CD4-positive, alpha-beta T cell treated with Interleukin-21 for 1 hour (primary cell): ENCODE results near the gene STYXL1.
A peak's percentile ranks its signal among the peaks of the same experiment; 100 is the strongest.
"Not testable (repeated sequence)": the region's sequence is repeated elsewhere in the genome, so short reads cannot be mapped to it uniquely, and the experiment has no call there.

ENCODE experiments used
- DNase-seq: peaks from one replicate; pipeline ENCODE4 v3.0.0-alpha.2; 2020

The STYXL1 gene

DNA sequence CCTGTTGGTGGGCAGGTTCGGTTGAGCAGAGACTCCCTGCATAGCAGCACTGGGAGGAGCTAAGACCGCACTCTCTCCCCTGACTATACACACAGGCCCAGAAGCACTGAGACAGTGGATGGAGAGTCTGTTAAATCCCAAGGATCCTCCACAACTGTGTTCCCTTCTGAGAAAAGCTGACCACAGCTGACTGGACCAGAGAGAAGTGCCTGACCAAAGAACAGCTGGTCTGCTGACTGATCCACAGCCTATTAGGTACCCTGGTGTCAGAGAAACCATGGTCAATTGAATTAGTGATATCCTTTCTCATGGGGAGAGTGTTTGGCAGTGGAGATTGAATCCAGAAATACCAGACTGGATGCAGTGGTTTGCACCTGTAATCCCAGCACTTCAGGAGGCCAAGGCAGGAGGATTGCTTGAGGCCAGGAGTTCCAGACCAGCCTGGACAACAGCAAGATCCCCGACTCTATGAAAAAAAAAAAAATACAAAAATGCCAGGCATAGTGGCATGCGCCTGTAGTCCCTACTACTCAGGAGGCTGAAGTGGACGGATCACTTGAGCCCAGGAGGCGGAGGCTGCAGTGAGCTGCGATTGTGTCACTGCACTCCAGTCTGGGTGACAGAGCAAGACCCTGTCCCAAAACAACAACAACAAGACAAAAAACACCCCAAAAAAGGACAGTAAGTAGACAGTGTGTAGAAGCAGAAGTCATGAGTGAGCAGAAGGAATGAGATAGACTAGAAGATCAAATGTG, 25.6 kb downstream of the STYXL1 start:
- no peak for DNase-seq

DNA sequence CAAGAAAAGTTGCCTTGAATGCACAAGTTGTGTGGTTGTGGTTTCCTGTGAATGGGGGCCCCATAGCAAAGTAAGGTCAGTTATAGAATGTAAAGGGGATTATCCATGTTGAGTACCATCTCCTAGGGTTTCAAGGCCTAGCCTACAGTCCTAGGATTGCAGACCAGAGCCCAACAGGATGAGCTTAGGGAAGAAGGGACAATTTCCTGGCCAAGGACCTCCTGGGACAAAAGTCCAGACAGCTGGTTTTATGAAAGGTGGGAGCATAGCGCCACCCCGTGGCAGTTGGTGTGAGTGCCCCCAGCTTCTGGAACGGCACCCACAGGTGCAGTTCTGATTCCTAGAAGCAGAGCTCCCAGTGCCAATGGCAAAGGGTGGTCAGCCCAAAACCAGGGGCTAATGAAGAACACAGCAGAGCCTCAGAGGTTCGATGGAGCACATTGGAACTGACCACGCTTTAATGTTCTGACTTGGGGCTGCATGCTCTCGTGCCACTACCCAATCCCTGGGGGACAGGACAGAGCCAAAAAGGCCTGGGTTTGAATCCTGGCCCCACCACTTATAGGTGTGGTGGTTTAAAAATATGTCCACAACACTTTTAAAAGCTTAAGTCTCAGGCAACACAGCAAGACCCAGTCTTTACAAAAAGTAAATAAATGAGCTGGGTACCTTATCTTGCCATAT, 27.6 kb downstream of the STYXL1 start:
- peak; percentile 68 for DNase-seq

DNA sequence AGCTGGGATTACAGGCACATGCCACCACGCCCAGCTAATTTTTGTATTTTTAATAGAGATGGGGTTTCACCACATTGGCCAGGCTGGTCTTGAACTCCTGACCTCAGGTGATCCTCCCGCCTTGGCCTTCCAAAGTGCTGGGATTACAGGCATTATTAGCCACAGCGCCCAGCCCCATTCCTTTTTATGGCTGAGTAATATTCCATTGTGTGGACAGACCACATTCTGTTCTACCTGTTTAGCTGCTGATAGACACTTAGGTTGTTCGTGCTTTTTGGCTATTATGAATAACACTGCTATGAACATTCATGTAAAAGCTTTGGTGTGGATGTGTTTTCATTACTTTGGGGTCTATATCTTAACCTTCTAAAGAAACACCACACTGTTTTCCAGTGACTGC, 29.3 kb downstream of the STYXL1 start:
- not testable (repeated sequence) for DNase-seq

DNA sequence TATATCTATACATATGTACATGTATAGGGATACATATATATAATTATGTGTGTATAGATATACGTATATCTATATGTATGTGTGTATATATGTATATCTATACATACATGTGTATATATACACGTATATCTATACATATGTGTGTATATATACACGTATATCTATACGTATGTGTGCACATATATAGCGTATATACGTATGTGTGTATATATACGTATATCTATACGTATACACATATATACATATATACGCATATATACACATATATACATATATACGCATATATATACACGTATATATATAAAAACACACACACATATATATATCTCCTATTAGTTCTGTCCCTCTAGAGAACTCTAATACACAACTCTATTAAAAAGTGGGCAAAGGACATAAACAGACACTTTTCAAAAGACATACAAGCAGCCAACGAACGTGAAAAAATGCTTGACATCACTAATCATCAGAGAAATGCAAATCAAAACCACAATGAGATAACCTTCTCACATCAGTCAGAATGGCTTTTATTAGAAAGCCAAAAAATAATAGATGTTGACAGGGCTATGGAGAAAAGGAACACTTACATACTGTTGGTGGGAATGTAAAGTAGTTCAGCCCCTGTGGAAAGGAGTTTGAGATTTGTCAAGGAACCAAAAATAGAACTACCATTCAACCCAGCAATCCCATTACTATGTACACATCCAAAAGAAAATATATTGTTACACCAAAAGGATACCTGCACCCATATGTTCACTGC, 31.4 kb downstream of the STYXL1 start:
- no peak for DNase-seq

DNA sequence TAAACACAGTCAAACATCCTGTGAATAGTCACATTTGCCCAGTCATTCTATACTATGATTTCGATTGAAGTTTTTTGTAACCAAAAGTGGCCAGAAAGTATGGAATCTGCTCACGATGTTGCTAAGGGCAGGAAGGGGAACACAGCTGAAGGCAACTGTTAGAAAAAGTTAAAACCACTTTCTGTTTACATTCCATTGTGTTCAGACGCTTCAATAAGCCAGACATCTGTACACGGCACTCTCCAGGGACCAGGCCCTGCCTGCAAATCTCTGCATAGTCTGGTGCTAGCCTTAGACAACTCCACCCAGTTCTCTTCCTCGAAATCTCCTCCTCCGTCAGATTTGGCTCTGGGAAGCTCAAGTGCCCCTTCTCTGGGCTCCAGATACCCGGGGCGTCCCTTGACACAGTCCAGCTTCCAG, 36.3 kb downstream of the STYXL1 start:
- DNase-seq, result no peak

DNA sequence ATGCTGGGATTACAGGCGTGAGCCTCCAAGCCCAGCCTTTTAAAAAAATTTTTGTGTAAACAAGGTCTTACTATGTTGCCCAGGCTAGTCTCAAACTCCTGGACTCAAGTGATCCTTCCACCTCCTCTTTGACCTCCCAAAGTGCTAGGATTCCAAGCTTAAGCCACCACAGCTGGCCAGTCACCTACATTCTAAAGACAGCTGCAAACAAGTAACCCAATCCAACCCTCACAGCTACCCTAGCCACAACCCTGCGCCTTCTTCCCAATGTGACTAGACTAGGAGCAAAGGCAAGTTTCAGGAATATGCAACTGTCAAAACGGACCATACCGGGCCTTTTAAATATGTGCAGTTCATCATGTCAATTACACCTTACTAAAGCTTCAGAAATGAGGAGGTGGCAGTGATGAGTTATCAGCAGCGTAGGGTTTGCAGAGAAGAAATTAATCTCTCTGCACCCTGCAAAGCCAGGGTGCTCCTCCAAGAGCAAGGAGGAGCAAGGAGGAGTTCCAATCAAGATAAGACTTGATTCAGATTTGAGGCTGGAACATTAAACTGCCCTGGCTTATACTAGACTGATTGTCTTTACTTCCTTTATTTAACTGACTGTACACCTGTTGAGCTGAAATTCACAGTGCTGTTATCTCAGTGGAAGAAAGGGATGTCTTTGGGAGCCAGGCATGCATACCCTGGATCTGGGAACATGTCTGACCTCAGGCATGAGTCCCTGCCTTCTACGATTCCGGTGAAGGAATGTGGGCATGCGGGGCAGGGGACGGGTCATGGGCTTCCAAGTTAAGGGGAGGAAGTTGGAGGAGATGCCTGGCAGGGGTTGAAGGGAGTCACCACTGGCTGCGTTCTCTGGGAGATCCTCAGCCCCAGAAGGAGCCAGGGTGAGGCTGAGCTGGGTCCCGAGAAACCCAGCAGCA, 37.9 kb downstream of the STYXL1 start:
- no peak for DNase-seq

DNA sequence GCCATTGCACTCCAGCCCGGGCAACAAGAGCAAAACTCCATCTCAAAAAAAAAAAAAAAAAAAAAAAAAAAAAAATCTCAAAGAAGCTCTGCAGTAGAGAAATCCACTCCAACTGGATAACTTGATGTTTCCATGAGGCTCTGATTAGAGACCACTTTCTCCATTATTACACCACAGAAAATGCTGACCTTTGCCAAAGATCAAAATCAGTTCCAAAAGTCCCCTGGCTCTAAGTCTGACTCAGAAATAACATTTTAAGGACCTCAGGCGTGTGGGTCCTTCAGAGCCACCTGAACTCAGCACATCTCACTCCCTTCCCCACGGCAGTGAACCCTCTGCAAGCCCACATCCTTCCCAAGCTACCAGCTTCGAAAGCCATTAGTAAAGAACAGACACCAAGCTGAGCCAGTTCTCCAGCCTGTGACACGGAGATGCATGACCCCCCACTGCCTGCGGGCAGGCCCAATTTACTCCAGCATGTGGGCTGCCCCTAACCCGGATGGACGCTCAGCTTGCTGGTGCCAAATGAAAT, 39.6 kb downstream of the STYXL1 start:
- DNase-seq, result peak; percentile 29

DNA sequence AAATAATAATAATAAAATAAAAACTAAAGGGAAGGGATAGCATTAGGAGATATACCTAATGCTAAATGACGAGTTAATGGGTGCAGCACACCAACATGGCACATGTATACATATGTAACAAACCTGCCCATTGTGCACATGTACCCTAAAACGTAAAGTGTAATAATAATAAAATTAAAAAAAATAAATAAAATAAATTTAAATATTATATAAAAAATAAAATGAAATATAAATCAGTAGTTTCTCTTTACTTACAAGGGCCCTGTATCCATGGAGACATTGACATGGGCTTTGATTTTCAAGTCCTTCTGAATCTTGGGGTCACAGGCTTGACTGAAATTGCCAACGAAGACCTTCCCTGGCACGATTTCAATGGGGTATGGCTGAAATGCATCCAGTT, 42.8 kb downstream of the STYXL1 start:
- DNase-seq, result not testable (repeated sequence)

DNA sequence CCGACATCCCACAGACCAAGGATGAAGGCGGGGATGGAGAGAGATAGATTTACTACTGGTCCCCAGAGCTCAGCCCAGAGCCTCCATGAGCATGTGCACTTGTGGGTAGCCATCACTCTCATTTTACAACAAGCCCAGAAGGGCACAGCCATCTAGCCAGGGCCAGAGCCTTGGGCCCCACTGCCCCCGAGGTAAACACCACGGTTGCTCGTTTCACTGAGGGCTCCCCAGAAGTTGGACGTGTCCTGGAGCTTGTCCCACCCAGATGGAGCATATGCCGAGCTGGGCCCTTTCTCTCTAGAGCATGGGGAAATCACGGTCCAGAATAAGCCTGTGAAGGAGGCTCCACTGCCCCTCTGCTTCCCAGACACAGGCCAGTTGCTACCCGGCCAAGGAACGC, 44.4 kb downstream of the STYXL1 start:
- DNase-seq, result no peak

DNA sequence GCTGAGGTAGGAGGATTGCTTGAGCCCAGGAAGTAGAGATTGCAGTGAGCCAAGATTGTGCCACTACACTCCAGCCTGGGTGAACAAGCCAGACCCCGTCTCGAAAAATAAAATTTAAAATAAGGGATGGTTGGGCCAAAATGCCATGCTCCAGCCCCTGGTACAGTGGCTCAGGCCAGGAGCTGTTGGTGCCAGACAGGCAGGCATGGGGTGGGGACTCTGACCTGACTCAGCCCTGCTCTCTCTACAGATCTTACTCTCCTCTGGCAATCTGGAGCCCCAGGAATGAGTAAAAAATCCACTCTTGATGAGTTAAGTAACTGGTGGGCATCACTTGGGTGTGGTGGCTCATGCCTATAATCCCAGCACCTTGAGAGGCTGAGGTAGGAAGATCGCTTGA, 45.0 kb downstream of the STYXL1 start:
- DNase-seq, result no peak

DNA sequence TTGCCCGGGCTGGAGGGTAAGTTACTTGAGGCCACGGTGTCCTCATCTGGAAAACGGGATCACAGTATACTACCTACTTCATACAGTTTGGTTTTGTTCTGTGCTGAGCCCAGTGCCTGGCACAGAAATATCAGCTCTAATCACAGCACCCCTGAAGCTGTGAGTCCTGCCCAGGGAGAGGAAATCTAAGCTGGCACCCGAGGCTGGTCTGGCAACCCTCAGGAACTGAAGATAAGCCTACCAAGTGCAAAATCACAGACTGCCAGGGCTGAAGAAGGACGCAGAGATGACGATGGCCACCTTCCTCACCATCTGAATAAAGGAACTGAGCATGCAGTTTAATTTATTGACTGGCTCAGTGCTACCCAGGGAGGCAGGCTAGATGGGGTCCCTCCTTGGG, 45.7 kb downstream of the STYXL1 start:
- DNase-seq, result no peak

DNA sequence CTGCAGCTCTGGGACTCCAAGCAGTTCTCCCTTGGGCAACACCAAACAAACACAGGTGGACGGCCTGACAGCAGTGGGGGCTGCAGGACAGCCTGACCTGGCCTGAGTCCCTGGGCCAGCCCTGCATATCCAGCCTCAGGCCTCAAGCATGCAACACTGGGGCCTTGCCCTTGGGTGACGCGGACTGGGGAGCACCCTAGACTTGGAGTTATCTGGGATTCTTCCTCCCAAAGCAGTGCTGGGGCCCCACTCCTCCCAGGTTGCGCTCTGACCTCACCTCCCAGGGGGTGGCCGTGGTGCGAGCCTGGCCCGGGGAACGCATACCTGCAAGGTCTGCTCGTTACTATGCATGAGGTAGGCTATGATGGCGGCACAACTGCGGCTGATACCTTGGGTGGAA, 47.2 kb downstream of the STYXL1 start:
- no peak for DNase-seq

DNA sequence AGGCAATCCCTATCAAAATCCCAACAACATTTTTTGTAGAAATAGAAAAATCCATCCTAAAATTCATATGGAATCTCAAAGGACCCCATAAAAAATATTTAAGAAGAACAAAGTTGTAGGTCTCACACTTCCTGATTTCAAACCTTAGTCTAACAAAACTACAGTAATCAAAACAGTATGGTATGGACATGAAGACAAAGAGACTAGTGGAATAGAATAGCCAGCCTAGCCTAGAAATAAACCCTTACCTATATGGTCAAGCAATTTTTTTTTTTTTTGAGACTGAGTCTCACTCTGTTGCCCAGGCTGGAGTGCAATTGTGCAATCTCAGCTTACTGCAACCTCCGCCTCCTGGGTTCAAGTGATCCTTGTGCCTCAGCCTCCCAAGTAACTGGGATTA, 49.8 kb downstream of the STYXL1 start:
- no peak for DNase-seq

DNA sequence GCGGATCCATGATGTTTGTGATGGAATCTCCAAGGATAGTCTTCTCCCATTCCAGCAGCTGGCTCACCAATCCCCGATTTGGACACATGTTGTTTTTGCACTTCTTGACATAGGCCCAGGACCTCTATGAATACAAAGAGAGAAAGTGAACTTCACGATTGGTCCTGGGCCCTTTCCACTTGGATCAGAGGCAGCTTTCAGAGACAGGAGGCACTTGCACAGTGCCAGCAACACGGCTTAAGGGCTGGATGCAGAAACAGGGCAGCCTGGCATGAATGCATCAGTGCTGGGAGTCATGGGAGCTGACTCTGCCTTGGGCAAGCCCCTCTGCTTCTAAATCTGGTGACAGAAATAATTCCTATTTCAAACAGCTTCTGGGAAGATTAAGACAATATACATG, 51.3 kb downstream of the STYXL1 start:
- DNase-seq, result no peak

DNA sequence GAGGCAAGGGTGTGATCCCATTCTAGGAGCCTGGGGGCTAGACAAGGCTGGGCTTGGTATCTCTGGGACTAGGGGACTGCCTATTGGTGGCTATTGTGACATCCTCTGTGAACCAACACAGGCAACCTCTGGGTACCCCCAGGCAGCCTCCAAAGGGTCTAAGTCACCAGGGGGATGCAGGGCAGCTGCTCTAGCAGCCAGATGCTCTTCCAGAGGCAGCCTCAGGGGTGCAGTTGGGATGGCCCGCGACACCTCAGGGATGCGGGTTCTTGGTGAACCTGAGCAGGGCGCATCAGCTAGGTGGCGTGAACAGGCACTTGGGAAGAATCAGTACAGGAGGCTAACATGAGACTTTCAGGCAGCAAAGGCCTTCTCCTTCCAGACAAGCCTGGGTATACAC, 51.8 kb downstream of the STYXL1 start:
- DNase-seq, result no peak

DNA sequence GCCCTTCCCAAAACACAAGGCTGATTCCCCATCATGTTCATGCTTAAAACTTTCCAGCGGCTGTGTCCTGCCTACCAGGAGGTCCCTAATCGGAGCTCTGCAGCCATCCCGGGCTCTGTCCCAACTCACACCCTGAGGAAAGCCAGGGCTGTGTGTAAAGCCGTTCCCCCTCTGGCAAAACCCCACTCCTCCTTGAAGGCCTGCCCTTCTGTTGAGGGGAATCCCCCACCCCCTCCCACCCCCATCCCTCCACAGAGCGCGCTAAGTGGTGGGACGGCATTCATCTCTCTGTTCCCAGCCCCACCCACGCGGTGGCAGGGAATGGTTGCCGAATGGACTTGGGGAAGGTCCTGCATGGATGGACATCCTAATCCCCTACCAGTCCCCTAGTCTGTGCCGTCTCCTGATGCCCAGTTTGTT, 52.7 kb downstream of the STYXL1 start:
- DNase-seq, result no peak

DNA sequence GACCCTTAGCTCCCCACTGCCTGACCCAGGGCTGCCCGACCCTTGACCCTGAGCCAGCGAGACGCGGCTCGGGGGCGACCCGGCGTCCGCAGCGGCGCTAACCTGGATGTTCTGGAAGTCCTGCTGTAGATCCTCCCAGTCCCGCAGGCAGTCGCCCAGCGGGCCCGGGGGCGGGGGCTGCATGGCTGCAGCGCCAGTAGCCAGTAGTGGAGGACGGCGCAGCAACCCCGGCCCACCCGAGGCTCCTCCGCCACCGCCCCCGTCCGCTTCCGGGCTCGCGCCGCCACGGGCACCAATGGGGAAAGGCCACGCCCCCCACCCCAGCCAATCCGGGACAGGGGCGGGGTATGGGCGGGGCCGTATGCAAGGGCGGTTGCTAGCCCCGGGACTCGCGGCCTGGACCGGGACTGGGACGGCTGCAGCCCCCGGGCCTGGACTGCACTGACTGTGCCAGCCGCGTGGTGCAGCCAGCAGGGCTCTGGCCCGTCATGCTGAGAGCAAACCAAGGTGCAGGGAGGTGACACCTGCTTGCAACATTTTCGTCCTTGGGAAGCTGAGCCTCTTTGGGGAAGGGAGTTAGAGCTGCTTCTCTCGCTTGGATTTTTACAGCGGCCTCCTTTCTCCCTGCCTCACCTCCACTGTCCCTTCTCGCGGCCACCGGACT, 53.3 kb downstream of the STYXL1 start, which contains the start of gene TMEM120A:
TMEM120A (minus strand) TSS at position 208 of the 664 bp plus-strand sequence; CDS start at position 183, 25 bp downstream.
- peak; percentile 92 for DNase-seq

DNA sequence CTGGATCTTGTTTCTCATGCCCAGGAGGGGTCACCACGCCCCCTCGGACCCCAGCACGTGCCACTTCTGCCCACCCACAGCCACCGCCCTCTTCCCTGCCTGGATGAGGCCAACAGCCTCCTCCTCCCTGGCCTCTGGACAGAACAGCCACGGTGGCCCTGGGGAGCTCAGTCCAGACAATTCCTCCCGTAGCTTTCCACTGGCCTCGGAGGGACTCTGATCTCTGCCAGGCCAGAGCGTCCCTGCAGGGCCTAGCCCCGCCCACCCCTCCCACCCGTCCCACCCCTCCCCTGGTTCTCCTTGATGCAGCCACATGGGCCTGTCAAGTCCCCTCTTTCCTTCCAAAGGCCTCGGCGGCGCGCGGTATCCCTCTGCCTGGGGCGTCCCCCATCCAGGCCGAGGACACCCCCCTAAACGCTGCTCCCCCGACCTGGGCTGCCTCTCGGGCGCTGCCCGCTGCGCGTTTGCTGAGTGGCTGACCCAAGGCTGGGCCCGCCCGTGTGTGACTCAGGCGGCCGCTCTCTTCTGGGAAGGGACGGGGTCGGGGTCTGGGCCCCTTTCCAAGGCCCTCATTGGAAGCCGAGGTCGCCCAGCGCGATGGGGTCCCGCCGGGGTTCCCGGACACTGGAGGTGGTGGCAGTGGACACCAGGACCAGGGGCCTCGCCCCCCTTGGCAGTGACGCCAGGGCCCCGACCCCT, 54.0 kb downstream of the STYXL1 start:
- peak; percentile 11 for DNase-seq

DNA sequence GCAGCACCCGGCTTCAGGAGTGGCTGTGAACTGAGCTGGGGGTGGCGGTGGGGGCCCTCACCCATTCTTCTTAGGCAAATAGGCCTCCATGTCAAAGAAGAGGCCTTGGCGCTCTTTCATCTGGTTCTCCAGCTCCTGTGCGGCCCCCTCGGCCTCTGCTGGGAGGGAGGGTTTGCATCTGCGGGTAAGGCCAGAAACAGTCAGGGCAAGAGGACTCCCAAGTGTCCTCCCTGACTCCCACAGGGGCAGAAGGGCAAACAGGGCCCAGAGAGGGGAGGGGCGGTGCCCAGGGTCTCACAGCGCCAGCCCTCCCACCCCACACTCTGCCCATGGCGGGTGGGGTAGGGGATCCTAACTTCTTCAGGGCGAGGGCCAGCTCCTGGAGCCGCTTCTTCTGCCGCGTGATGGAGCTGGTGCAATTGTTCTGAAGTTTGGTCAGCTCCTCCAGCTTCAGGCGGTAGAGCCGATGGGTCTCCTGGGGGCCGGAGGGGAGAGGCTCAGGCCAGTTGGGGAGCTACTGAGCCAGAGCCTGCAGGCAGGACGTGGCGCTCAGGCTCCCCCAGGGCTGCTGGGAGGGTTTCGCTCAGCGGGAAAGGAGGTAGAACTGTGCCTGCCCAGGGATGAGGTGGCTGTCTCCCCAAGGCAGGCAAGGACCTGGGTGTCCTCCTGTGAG, 55.6 kb downstream of the STYXL1 start:
- DNase-seq, result no peak

DNA sequence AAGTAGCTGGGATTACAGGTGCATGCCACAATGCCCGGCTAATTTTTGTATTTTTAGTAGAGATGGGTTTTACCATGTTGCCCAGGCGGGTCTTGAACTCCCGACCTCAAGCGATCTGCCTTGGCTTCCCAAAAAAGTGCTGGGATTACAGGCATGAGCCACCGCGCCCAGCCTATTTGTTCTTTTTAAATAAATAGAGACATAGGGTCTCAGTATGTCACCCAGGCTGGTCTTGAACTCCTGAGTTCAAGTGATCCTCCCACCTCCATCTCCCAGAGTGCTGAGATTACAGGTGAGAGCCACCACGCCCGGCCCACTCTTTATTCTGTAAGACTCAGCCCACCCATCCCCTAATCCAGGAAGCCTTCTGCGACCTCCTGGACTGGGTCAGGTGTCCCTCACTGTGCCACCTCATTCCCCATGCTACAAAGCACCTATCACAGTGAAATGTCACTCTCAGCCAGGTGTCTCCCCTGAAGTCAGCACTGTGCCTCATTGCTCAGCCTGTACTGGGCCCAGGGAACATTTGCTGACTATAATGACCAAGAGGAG, 56.2 kb downstream of the STYXL1 start:
- no peak for DNase-seq
